MCF 10A (cell line): ENCODE measurements around the gene UNC80. TPM values are rescaled to one million over a fixed set of nuclear protein-coding genes. Genes with fewer than 3 reads are reported as not detected.

Experiments used
- BruUV-seq: library from RNA; stranded (reverse); fragments of 400-500 nt; replicated peaks from 2 replicates; lab custom pipeline; 2021; lab: Mats Ljungman, UMichigan
- CTCF ChIA-PET: fragments of 300-600 bp; sonication (Branson Sonifier 250); formaldehyde crosslinking; extraction: SDS; loops from one replicate; lab custom pipeline; 2021; ENCODE audit warnings: antibody characterized with exemption, inconsistent platforms; lab: Yijun Ruan, JAX
- POLR2A ChIA-PET: fragments of 300-600, 350-650 bp; sonication (Branson Sonifier 250); formaldehyde crosslinking; extraction: SDS; loops from one replicate; lab custom pipeline; 2020; ENCODE audit warnings: antibody characterized with exemption, inconsistent platforms; lab: Yijun Ruan, JAX
- DNase-seq: peaks from one replicate; pipeline ENCODE4 v3.0.0-alpha.2; 2018; ENCODE audit not compliant: unreplicated experiment
- H3K27ac Mint-ChIP-seq: one replicate; pipeline ENCODE4 v1.8.0; 2022; ENCODE audit warnings: mild to moderate bottlenecking, low read depth, mixed read lengths; ENCODE audit not compliant: unreplicated experiment
- H3K27me3 Mint-ChIP-seq: one replicate; pipeline ENCODE4 v1.8.0; 2022; ENCODE audit warnings: mixed read lengths; ENCODE audit not compliant: insufficient read depth, unreplicated experiment
- H3K36me3 Mint-ChIP-seq: one replicate; pipeline ENCODE4 v1.8.0; 2022; ENCODE audit warnings: mild to moderate bottlenecking, moderate library complexity, mixed read lengths; ENCODE audit not compliant: insufficient read depth, unreplicated experiment
- H3K4me1 Mint-ChIP-seq: one replicate; pipeline ENCODE4 v1.8.0; 2022; ENCODE audit warnings: mixed read lengths; ENCODE audit not compliant: insufficient read depth, unreplicated experiment
- H3K4me3 Mint-ChIP-seq: one replicate; pipeline ENCODE4 v1.8.0; 2022; ENCODE audit warnings: mild to moderate bottlenecking, moderate library complexity, mixed read lengths; ENCODE audit not compliant: unreplicated experiment
- H3K9me3 Mint-ChIP-seq: one replicate; pipeline ENCODE4 v1.8.0; 2022; ENCODE audit warnings: mixed read lengths; ENCODE audit not compliant: unreplicated experiment
- intact Hi-C: fragments of 100-400 bp; cut with micrococcal nuclease; formaldehyde crosslinking; loops from 2 replicates; pipeline ENCODE4 v1.14.1; 2022
- total RNA-seq: library from RNA; stranded (reverse); gene quantifications from 2 replicates; pipeline ENCODE4 v1.2.3, GENCODE V29; 2022
- TF ChIP-seq, protein P1 (sequence below): fragments of 200-600 bp; IDR thresholded peaks from one replicate; pipeline ENCODE4 v1.8.0; 2022; ENCODE audit warnings: antibody characterized with exemption, mild to moderate bottlenecking; ENCODE audit not compliant: unreplicated experiment

UNC80 gene
- total RNA-seq, 1 experiment from 2014 or later: not detected

GRCh38 chr2:210000464-210001324 lies 229.1 kb downstream of the UNC80 start:
- CTCF ChIA-PET: interaction anchor here (0.7 to 2.4 kb wide), 4 partner anchors 23 to 576 kb away, joined by 3 to 11 read pairs (median 4); no protein-coding TSS in a partner anchor
- TF ChIP-seq, protein P1, sequence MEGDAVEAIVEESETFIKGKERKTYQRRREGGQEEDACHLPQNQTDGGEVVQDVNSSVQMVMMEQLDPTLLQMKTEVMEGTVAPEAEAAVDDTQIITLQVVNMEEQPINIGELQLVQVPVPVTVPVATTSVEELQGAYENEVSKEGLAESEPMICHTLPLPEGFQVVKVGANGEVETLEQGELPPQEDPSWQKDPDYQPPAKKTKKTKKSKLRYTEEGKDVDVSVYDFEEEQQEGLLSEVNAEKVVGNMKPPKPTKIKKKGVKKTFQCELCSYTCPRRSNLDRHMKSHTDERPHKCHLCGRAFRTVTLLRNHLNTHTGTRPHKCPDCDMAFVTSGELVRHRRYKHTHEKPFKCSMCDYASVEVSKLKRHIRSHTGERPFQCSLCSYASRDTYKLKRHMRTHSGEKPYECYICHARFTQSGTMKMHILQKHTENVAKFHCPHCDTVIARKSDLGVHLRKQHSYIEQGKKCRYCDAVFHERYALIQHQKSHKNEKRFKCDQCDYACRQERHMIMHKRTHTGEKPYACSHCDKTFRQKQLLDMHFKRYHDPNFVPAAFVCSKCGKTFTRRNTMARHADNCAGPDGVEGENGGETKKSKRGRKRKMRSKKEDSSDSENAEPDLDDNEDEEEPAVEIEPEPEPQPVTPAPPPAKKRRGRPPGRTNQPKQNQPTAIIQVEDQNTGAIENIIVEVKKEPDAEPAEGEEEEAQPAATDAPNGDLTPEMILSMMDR: no peak
- POLR2A ChIA-PET: no interaction called here
- no TSS peak for BruUV-seq
- intact Hi-C loops: no loop called here
- DNase-seq: no peak
- peaks cover 24% of the 10 kb centered on the region for H3K4me1 Mint-ChIP-seq
- H3K27ac Mint-ChIP-seq: peak overlapping the region; percentile 91
- H3K4me3 Mint-ChIP-seq: peak overlapping the region; percentile 91
- H3K27me3 Mint-ChIP-seq: no peaks in the 10 kb centered on the region
- no peaks in the 10 kb centered on the region for H3K9me3 Mint-ChIP-seq
- no peaks in the 10 kb centered on the region for H3K36me3 Mint-ChIP-seq

DNA sequence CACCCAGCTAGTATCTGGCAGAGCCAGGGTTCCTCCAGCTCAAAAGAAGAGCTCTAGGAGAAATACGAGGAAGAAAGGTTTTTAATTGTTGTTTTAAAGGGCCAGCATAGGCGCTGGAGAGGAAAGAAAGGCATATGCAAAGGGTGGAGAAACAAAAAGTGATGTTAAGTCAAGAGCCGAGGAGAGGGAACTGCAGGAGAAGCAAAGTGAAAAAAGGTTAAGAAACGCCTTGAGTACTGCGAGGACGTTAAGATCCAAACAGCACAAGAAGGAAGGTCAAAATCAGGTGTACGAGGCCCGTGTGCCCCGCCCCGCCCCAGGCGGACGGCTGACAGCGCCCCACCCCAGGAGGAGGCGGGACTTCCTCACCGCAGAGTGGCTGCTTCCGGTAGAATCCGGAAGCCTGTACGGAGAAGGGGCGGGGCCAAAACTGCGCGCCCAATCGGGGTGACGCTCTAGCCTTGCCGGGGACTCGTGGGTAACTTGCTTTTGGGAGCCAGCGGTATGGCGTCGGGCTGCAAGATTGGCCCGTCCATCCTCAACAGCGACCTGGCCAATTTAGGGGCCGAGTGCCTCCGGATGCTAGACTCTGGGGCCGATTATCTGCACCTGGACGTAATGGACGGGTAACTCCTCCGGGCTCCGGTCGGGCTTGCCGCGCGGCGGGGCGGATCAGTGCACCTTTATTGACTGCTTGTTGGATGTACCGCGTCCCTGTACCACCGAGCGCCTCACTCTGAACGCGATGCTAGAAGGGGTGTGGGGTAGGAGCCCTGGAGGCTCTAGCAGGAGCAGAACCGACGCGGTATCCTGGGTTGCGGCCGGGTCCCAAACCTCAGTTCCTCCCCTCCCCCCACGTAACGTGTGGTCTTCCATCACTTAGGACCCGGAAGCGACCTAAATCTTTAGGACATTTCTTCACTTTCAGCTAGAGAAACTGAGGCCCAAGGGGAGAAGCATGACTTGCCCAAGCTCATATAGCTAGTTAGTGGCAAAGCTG lies 230.8 kb downstream of the UNC80 start, which contains the start of gene RPE:
Gene RPE, plus strand, starts transcription at position 481 of the 1,000 bp plus-strand sequence. Its CDS starts 24 bp downstream, at position 505.
- no peaks in the 10 kb centered on the region for H3K36me3 Mint-ChIP-seq
- peaks cover 34% of the 10 kb centered on the region for H3K4me1 Mint-ChIP-seq
- no peaks in the 10 kb centered on the region for H3K9me3 Mint-ChIP-seq
- CTCF ChIA-PET: interaction anchor here (0.7 to 1.1 kb wide), 3 partner anchors 36 to 268 kb away, joined by 3 to 4 read pairs (median 4); no protein-coding TSS in a partner anchor
- peak; percentile 96 for DNase-seq
- TSS peak; percentile 45 for BruUV-seq
- H3K27me3 Mint-ChIP-seq: no peaks in the 10 kb centered on the region
- TF ChIP-seq, protein P1: no peak
- H3K27ac Mint-ChIP-seq: peak within 1 kb of the TSS; percentile 91
- H3K4me3 Mint-ChIP-seq: peak within 1 kb of the TSS; percentile 91
- POLR2A ChIA-PET: interaction anchor here (0.7 to 1.9 kb wide), 8 partner anchors 9 to 219 kb away, joined by 3 to 14 read pairs (median 4); partner anchors contain the start of gene KANSL1L
- intact Hi-C loops: loop anchor here (2.0 kb wide), 1 partner anchor 168 kb away; the partner anchor contains the start of gene KANSL1L

- peaks cover 6% of the 10 kb centered on the region for H3K36me3 Mint-ChIP-seq
- H3K9me3 Mint-ChIP-seq: no peaks in the 10 kb centered on the region
- peak overlapping the region; percentile 91 for H3K27ac Mint-ChIP-seq
- H3K4me3 Mint-ChIP-seq: peak overlapping the region; percentile 91
- no TSS peak for BruUV-seq
- peaks cover 34% of the 10 kb centered on the region for H3K4me1 Mint-ChIP-seq
- ChIA-PET POLR2A (interaction anchor here (0.5 to 1.9 kb wide), 9 partner anchors 9 to 218 kb away, joined by 3 to 14 read pairs (median 3); partner anchors contain the start of gene KANSL1L), CTCF (interaction anchor here (0.8 to 1.5 kb wide), 3 partner anchors 26 to 42 kb away, joined by 3 to 4 read pairs (median 4); no protein-coding TSS in a partner anchor)
- H3K27me3 Mint-ChIP-seq: no peaks in the 10 kb centered on the region
- TF ChIP-seq, protein P1: no peak
- intact Hi-C loops: loop anchor here (2.0 kb wide), 1 partner anchor 167 kb away; the partner anchor contains the start of gene KANSL1L
- no peak for DNase-seq
Measured at GRCh38 chr2:210003359-210003758, 231.7 kb downstream of the UNC80 start.
